ENCODE results near the gene CHERP.

DNA sequence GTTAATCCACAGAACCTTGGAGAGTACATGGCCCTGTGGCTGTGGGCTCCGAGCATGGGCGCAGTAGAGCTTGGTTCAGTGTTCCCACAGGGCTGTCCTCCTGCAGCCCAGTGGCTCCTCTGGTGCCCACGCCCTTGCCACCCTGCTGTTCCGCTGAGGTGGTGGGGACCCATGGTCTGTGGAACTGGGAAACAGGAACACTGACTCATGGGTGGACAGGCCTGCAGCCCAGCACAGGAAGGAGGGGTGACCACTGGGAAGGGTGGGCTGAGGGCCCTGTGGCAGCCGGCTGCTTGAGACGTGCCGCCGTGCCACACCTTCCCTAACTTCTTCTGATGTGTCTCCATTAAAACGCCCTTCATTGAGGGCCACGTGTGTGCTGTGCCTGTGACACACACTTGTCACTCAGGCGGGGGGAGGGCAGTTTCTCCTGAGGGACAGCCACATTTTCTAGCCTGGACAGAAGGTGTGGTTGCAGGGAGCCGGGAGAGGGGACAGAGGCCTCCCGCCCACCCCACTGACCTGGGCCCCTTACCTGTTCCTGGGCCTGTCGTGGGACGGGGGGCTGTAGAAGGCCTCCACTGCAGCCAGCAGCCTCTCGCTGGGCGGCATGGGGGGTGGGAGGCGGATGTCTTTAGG is 21.1 kb downstream of the CHERP start:
- TF ChIP-seq, protein P1, sequence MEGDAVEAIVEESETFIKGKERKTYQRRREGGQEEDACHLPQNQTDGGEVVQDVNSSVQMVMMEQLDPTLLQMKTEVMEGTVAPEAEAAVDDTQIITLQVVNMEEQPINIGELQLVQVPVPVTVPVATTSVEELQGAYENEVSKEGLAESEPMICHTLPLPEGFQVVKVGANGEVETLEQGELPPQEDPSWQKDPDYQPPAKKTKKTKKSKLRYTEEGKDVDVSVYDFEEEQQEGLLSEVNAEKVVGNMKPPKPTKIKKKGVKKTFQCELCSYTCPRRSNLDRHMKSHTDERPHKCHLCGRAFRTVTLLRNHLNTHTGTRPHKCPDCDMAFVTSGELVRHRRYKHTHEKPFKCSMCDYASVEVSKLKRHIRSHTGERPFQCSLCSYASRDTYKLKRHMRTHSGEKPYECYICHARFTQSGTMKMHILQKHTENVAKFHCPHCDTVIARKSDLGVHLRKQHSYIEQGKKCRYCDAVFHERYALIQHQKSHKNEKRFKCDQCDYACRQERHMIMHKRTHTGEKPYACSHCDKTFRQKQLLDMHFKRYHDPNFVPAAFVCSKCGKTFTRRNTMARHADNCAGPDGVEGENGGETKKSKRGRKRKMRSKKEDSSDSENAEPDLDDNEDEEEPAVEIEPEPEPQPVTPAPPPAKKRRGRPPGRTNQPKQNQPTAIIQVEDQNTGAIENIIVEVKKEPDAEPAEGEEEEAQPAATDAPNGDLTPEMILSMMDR (IDR thresholded peaks at IDR 0.05): no peak
- TF ChIP-seq EP300 (IDR thresholded peaks at IDR 0.05): no peak
